Mesenchymal stem cell (in vitro differentiated cells and primary cell): ENCODE results near the gene C1orf35.

Experiments used
- DNase-seq: peaks from one replicate; pipeline ENCODE4 v3.0.0-alpha.2; 2013
- H2AFZ ChIP-seq: one replicate; pipeline ENCODE4 v1.6.1; 2013; ENCODE audit warnings: low read depth, mild to moderate bottlenecking, control low read depth, inconsistent platforms, low read length, moderate library complexity
- H2AK5ac ChIP-seq: 2 replicates; pipeline ENCODE4 v1.6.1; 2013; ENCODE audit warnings: low read length, moderate library complexity, mild to moderate bottlenecking, inconsistent platforms; ENCODE audit not compliant: severe bottlenecking
- H2BK120ac ChIP-seq: one replicate; pipeline ENCODE4 v1.6.1; 2013; ENCODE audit warnings: low read depth, mild to moderate bottlenecking, inconsistent platforms, low read length, moderate library complexity
- H2BK12ac ChIP-seq, 2 experiments: one replicate each; pipeline ENCODE4 v1.6.1; 2013; ENCODE audit warnings: inconsistent platforms in 2 of 2, low read length in 2 of 2, mild to moderate bottlenecking in 2 of 2, moderate library complexity in 2 of 2, control low read depth in 1 of 2
- H2BK15ac ChIP-seq: one replicate; pipeline ENCODE4 v1.6.1; 2013; ENCODE audit warnings: mild to moderate bottlenecking, low read depth, inconsistent platforms; ENCODE audit not compliant: poor library complexity, severe bottlenecking
- H2BK5ac ChIP-seq: 2 replicates; pipeline ENCODE4 v1.6.1; 2013; ENCODE audit warnings: low read depth, mild to moderate bottlenecking, low read length, control low read depth, inconsistent platforms; ENCODE audit not compliant: poor library complexity, severe bottlenecking
- H3K14ac ChIP-seq, 2 experiments: one replicate each; pipeline ENCODE4 v1.6.1; 2013; ENCODE audit warnings: inconsistent platforms in 2 of 2, low read length in 2 of 2, control low read depth in 1 of 2, mild to moderate bottlenecking in 1 of 2, moderate library complexity in 1 of 2
- H3K18ac ChIP-seq, 2 experiments: one replicate each; pipeline ENCODE4 v1.6.1; 2013; ENCODE audit warnings: inconsistent platforms in 2 of 2, low read length in 2 of 2, control low read depth in 1 of 2, low read depth in 1 of 2, mild to moderate bottlenecking in 1 of 2
- H3K23ac ChIP-seq, 2 experiments: one replicate each; pipeline ENCODE4 v1.6.1; 2013; ENCODE audit warnings: inconsistent platforms in 2 of 2, low read length in 2 of 2, mild to moderate bottlenecking in 2 of 2, moderate library complexity in 2 of 2, control low read depth in 1 of 2
- H3K27ac ChIP-seq: 2 replicates; pipeline ENCODE4 v1.5.1; 2013; ENCODE audit warnings: mild to moderate bottlenecking, moderate library complexity, low read length, control low read depth, inconsistent platforms; ENCODE audit not compliant: poor library complexity, severe bottlenecking
- H3K27me3 ChIP-seq, 2 experiments: 2 replicates each; pipeline versions ENCODE4 v1.6.1 to v1.7.0; 2013; ENCODE audit warnings: low read length in 2 of 2, mild to moderate bottlenecking in 2 of 2, moderate library complexity in 2 of 2, control low read depth in 1 of 2, inconsistent platforms in 1 of 2; ENCODE audit not compliant: control insufficient read depth in 1 of 2, insufficient read depth in 1 of 2
- H3K36me3 ChIP-seq, 2 experiments: 2 replicates each; pipeline versions ENCODE4 v1.6.1 to v1.7.0; 2013; ENCODE audit warnings: low read length in 2 of 2, control low read depth in 1 of 2, inconsistent platforms in 1 of 2, low read depth in 1 of 2, mild to moderate bottlenecking in 1 of 2; ENCODE audit not compliant: insufficient read depth in 2 of 2, control insufficient read depth in 1 of 2
- H3K4ac ChIP-seq, 2 experiments: one replicate each; pipeline ENCODE4 v1.6.1; 2013; ENCODE audit warnings: inconsistent platforms in 2 of 2, low read length in 2 of 2, mild to moderate bottlenecking in 2 of 2, moderate library complexity in 2 of 2, control low read depth in 1 of 2, low read depth in 1 of 2
- H3K4me1 ChIP-seq: 2 replicates; pipeline ENCODE4 v1.6.1; 2013; ENCODE audit warnings: low read depth, low read length, control low read depth; ENCODE audit not compliant: control insufficient read depth, insufficient read depth
- H3K4me2 ChIP-seq: 2 replicates; pipeline ENCODE4 v1.6.1; 2013; ENCODE audit warnings: low read length, mild to moderate bottlenecking, inconsistent platforms; ENCODE audit not compliant: poor library complexity, severe bottlenecking
- H3K4me3 ChIP-seq, 2 experiments: 2 replicates each; pipeline versions ENCODE4 v1.5.1 to v1.7.0; 2013; ENCODE audit warnings: low read length in 2 of 2, mild to moderate bottlenecking in 2 of 2, control low read depth in 1 of 2, low read depth in 1 of 2; ENCODE audit not compliant: insufficient read depth in 1 of 2
- H3K79me1 ChIP-seq: replicated peaks from 2 replicates; pipeline ENCODE4 v1.6.1; 2013; ENCODE audit warnings: mild to moderate bottlenecking, control low read depth, low read length, inconsistent platforms; ENCODE audit not compliant: poor library complexity, severe bottlenecking
- H3K9ac ChIP-seq: 2 replicates; pipeline ENCODE4 v1.7.0; 2013; ENCODE audit warnings: mild to moderate bottlenecking, low read length, moderate library complexity
- H3K9me3 ChIP-seq: 2 replicates; pipeline ENCODE4 v1.7.0; 2013; ENCODE audit warnings: mild to moderate bottlenecking, low read length; ENCODE audit not compliant: control insufficient read depth
- H4K8ac ChIP-seq: one replicate; pipeline ENCODE4 v1.6.1; 2013; ENCODE audit warnings: inconsistent platforms, mild to moderate bottlenecking, low read length, moderate library complexity
- H4K91ac ChIP-seq: one replicate; pipeline ENCODE4 v1.6.1; 2013; ENCODE audit warnings: mild to moderate bottlenecking, low read length, inconsistent platforms
- WGBS: methylation state at CpG from one replicate; pipeline ENCODE4 v1.1.7; 2013; ENCODE audit warnings: mixed read lengths; 5-methylcytosine and 5-hydroxymethylcytosine counted together

Gene C1orf35

DNA sequence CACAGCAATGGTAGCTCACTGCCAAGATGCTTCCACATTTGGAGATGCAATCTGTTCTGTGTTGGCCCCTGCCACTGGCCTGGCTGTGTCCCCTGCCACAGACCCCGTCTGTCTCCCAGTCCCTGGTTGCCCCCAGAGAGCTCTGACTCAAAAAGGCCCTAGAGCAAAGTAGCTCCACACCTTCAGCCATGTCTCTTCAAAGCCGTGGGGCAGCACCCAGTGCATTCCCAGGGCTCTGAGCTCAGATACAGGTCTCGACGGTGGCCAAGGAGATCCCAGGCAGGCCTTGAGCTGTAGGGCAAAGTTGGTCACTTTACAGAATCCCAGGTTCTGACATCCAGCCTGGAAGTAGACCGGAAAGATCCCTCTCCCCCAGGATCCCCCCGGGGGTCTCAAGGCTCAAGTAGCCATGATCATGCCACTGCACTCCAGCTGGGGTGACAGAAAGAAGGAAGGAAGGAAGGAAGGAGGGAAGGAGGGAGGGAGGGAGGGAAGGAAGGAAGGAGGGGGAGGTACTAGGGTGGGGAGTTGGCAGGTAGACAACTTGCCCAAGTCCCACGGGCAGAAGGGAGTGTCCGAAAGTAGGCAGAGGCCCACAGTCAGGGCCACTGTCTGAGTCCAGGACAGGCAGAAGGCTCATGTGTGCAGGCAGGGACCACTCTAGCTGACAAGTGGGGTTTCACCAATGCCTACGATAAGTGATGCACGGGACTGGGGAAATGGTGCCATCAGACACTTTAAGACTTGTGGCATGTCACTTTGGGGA is 25.4 kb downstream of the C1orf35 start:
- Histone ChIP-seq H2AK5ac (no peak overlapping the region), H3K79me1 (peaks cover 23% of the 10 kb centered on the region), H3K4ac (no peak overlapping the region), H3K9ac (no peak overlapping the region), H4K91ac (no peak overlapping the region), H4K8ac (no peak overlapping the region), H3K4me1 (peaks cover 15% of the 10 kb centered on the region), H3K9me3 (no peaks in the 10 kb centered on the region), H3K27ac (no peak overlapping the region), H3K4me3 (no peak overlapping the region), H2AFZ (no peak overlapping the region), H3K27me3 (peaks cover 12 to 14% of the 10 kb centered on the region in 2 experiments), H2BK15ac (no peak overlapping the region), H2BK12ac (no peak overlapping the region), H3K18ac (no peak overlapping the region), H2BK120ac (no peak overlapping the region), H3K14ac (no peak overlapping the region), H3K4me2 (no peak overlapping the region), H3K36me3 (peaks cover 0 to 7% of the 10 kb centered on the region in 2 experiments), H3K23ac (no peak overlapping the region), H2BK5ac (no peak overlapping the region)
- 83% methylated on average over 10 of the region's 10 CpGs for WGBS
- no peak for DNase-seq

DNA sequence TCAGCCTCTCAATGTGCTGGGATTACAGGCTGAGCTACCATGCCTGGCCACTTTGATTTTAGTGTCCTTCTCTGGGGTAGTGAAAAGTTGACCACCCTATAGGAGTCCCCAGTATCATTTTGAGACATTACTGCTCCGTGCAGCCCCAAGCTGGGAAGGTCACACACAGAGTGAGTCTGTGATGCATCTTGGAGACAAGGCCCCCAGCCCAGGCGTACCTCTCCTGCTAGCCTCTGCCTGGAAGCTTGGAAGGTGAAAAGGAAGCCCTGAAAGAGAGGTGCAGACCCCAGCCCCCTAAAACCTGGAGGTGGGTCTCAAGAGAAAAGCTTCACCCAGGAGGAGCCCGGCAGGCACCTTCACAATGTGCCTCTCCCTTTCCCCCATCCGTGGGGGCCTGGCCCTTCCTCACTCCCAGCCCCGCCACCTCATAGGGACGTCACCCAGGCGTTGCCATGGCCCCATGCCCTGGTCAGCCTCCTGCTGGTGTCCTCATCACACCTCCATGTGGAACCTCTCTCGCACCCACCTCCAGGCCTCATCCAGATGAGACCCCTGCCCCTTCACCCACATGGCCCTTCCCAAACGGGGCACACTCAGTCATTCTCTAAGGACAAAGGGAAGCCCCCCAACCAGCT is 26.2 kb downstream of the C1orf35 start:
- H3K9me3 ChIP-seq, result no peaks in the 10 kb centered on the region
- H2BK120ac ChIP-seq, result no peak overlapping the region
- H3K4me3 ChIP-seq, result no peak overlapping the region
- no peak overlapping the region for H2BK12ac ChIP-seq
- no peak overlapping the region for H2BK5ac ChIP-seq
- H3K79me1 ChIP-seq, result peaks cover 21% of the 10 kb centered on the region
- H4K91ac ChIP-seq, result no peak overlapping the region
- WGBS, result 79% methylated on average over 9 of the region's 9 CpGs
- H3K36me3 ChIP-seq, result peaks cover 0 to 7% of the 10 kb centered on the region in 2 experiments
- H2BK15ac ChIP-seq, result no peak overlapping the region
- H2AFZ ChIP-seq, result no peak overlapping the region
- no peak overlapping the region for H4K8ac ChIP-seq
- H3K14ac ChIP-seq, result no peak overlapping the region
- H3K9ac ChIP-seq, result no peak overlapping the region
- no peak overlapping the region for H3K23ac ChIP-seq
- no peak overlapping the region for H3K18ac ChIP-seq
- peaks cover 15% of the 10 kb centered on the region for H3K4me1 ChIP-seq
- no peak for DNase-seq
- no peak overlapping the region for H3K4me2 ChIP-seq
- no peak overlapping the region for H3K27ac ChIP-seq
- H3K4ac ChIP-seq, result no peak overlapping the region
- no peak overlapping the region for H2AK5ac ChIP-seq
- H3K27me3 ChIP-seq, result peaks cover 19% of the 10 kb centered on the region in 2 experiments

DNA sequence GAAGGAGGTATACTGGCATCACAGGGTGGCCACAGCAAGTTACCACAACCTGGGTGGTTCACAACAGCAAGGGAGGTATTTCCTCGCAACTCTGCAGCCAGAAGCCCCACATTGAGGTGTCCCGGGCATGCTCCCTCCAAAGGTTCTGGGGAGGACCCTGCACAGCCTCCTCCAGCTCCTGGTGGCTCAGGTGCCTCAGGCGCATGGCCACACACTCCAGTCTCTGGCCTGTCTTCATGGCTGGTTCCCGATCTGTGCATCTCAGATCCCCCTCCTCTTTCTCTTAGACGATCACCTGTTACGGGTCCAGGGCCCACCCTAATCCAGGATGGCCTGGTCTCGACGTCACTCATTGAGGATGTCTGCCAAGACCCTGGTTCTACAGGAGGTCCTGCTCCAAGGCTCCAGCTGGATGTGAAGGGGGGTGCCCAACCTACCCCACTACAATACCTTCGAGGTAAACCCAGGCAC is 27.3 kb downstream of the C1orf35 start:
- H3K27ac ChIP-seq, result no peak overlapping the region
- peaks cover 16% of the 10 kb centered on the region for H3K79me1 ChIP-seq
- no peak overlapping the region for H3K4me2 ChIP-seq
- peaks cover 0 to 7% of the 10 kb centered on the region in 2 experiments for H3K36me3 ChIP-seq
- H4K91ac ChIP-seq, result no peak overlapping the region
- no peak overlapping the region for H2BK5ac ChIP-seq
- no peak overlapping the region for H4K8ac ChIP-seq
- DNase-seq, result no peak
- WGBS, result 89% methylated on average over 9 of the region's 9 CpGs
- H3K4me1 ChIP-seq, result peaks cover 7% of the 10 kb centered on the region
- H3K9ac ChIP-seq, result no peak overlapping the region
- H3K14ac ChIP-seq, result no peak overlapping the region
- H3K9me3 ChIP-seq, result no peaks in the 10 kb centered on the region
- H2AK5ac ChIP-seq, result no peak overlapping the region
- H3K23ac ChIP-seq, result no peak overlapping the region
- no peak overlapping the region for H2AFZ ChIP-seq
- no peak overlapping the region for H3K18ac ChIP-seq
- H3K4me3 ChIP-seq, result no peak overlapping the region
- H2BK120ac ChIP-seq, result no peak overlapping the region
- H3K27me3 ChIP-seq, result peaks cover 20 to 30% of the 10 kb centered on the region in 2 experiments
- no peak overlapping the region for H2BK15ac ChIP-seq
- no peak overlapping the region for H2BK12ac ChIP-seq
- no peak overlapping the region for H3K4ac ChIP-seq

DNA sequence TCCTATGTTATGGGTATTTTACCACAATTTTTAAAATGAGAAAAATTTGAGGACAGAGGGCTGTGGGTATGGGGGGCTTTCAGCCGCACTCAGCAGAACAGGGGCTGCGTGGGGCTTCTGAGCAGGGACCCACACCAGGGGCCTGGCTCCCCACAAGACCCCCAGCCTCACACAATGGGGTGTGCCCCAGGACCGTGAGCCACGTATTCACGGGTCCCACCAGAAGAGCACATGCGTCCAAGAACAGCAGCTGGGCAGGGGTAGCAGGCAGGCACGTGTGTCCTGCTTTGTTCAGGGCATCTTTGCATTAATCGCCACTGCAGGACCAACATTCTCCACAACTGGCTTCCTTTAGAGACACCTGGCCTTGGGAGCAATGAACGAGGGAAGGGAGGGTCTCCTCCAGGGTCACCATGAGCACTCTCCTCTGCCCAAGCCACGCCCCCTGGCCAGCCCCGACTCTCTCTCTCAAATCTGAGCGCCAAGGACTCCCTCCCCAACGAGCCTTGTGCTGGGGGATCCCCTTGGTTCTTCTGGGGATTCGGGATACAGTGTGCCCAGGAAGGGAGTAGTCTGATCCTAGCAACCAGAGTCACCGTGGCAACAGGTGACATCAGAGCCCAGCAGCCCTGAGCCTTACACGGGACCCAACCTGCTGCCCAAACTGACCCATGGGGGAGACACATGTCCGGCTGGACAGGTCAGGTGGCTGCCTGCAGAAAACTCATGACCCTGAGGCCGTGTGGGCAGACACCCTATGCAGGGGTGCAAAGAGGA is 28.0 kb downstream of the C1orf35 start:
- peaks cover 0 to 7% of the 10 kb centered on the region in 2 experiments for H3K36me3 ChIP-seq
- H3K23ac ChIP-seq, result no peak overlapping the region
- H2AFZ ChIP-seq, result no peak overlapping the region
- peaks cover 27 to 37% of the 10 kb centered on the region in 2 experiments for H3K27me3 ChIP-seq
- no peak overlapping the region for H2BK15ac ChIP-seq
- no peak overlapping the region for H3K4ac ChIP-seq
- H3K4me1 ChIP-seq, result peaks cover 7% of the 10 kb centered on the region
- DNase-seq, result no peak
- H3K18ac ChIP-seq, result no peak overlapping the region
- H4K91ac ChIP-seq, result no peak overlapping the region
- no peak overlapping the region for H2BK5ac ChIP-seq
- no peak overlapping the region for H2BK12ac ChIP-seq
- no peak overlapping the region for H2AK5ac ChIP-seq
- no peak overlapping the region for H3K4me2 ChIP-seq
- H3K27ac ChIP-seq, result no peak overlapping the region
- H3K14ac ChIP-seq, result no peak overlapping the region
- 59% methylated on average over 18 of the region's 18 CpGs for WGBS
- no peak overlapping the region for H3K9ac ChIP-seq
- no peaks in the 10 kb centered on the region for H3K9me3 ChIP-seq
- H4K8ac ChIP-seq, result peak overlapping the region; percentile 10
- H3K4me3 ChIP-seq, result no peak overlapping the region
- peaks cover 14% of the 10 kb centered on the region for H3K79me1 ChIP-seq
- H2BK120ac ChIP-seq, result no peak overlapping the region
